ENCODE data around the gene HADHA.

HADHA gene

DNA sequence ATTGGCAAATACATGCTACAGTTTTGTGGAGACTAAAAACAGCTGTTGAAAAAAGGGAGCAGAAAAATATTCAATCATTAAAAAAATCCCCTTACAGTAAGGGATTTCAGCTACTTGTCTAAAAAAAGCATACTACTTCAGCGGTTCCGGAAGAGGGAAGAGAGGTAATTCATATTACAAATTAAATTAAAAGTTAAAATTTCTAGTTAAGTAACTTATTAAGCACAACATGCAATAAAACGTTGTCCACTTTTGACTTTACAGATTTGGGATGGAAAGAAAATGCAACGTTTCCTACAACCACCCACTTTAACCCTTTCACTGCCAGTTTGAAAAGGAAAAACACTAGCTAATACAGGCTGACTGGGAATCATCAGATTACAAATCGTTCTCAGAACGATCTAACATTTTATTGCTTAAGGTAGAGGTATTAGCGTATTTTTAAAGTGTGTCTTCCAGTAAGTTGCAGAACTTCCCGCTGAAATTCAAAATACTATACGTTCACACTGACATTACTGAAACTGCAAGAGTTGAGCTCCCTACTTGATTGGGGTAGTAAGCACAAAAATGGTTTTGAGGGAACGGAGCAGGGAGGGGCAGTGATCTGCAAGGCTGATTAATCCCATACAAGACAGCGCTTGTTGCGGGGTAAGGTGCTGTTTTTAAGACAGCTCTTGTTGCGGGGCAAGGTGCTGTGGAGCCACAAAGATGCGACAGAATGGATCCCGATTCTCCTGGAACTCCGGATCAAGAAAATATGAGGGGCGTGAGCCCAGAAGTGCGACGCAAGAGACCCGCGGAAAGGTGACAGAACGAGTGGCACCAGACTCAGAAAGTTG, 743 bp downstream of the HADHA start:
- DNase-seq, result no peak

DNA sequence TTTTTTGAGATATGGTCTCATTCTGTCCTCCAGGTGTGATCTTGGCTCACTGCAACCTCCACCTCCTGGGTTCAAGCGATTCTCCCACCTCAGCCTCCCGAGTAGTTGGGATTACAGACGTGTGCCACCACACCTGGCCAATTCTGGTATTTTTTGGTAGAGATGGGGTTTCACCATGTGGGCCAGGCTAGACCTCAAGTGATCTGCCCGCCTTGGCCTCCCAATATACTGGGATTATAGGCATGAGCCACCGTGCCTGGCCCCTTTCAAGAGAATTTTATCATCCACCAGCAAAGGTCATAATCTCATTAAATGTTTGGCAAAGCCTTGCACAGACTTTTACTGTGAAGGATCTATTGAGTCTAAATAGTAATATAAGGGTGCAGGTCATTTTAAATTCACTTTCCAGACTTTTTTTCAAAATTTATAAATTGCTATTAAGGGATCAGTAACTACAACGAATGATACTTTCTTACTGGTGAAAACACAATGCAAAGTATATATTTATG, 2.5 kb downstream of the HADHA start:
- DNase-seq, result no peak

DNA sequence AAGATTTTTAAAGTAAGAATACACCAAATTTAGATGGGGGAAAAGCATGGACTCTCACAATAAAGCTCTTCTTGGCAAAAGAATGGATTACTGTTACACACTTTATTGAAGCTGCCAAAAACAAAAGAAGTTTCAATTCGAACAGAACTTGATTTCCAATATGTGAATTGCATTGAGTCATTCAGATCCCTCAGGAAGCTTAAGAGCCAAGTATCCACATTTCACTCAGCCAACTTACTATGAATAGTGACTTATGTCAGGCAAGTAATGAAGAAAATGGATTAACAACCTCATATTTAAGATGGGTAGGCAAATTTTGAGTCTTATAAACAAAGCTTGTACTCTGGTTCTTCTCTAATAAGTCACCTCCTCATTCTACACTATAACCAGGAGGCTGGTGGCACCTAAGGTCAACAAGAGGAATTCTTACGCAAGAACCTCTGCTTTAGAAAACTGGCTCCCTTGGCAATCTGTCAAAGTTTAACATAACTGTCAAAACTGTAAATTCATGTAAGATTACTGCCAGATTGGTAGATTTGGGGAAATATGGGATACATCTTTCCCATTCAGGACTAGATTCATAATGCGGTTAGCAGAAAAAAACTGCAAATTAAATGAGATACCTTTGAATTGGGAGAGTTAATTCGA, 6.0 kb downstream of the HADHA start:
- no peak for DNase-seq

DNA sequence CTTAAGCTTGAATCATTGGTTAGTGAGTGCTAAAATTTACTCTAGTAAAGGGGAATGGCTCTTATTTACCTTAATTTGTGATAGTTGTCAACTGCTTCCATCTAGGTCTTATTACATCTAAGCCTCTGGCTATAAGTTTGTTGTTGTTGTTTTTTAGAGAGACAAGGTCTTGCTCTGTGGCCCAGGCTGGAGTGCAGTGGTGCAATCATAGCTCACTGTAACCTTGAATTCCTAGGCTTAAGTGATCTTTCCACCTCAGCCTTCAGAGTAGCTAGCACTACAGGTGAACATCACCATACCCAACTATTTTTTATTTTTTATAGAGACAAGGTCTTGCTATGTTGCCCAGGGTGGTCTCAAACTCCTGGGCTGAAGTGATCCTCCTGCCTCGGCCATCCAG, 6.6 kb downstream of the HADHA start:
- DNase-seq, result no peak

DNA sequence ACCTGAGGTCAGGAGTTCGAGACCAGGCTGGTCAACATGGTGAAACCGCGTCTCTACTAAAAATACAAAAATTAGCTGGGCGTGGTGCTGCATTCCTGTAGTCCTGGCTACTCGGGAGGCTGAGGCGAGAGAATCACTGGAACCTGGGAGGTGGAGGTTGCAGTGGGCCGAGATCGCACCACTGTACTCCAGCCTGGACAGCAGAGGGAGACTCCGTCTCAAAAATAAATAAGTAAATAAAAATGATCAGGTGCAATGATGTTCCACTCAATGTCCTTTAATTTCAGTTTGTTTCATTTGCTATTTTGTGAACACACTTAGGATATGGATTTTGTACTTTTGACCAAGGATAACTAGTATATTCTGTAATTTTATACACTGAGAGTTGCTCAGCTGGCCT, 9.3 kb downstream of the HADHA start:
- DNase-seq, result no peak

DNA sequence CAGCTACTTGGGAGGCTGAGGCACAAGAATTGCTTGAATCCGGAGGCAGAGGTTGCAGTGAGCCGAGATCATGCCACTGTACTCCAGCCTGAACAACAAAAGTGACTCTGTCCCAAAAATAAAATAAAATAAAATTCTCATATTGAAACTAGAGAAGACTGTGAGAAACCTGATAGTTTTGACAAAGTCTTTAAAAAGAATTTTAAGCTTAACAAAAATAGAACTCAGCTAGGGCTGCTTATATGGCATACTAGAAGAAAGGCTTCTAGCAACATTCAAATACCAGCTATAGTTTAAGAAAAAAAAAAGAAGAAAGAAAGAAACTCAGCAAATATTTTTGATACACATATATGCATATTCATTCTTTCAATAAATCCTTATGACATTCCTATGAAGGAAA, 13.6 kb downstream of the HADHA start:
- DNase-seq, result no peak

DNA sequence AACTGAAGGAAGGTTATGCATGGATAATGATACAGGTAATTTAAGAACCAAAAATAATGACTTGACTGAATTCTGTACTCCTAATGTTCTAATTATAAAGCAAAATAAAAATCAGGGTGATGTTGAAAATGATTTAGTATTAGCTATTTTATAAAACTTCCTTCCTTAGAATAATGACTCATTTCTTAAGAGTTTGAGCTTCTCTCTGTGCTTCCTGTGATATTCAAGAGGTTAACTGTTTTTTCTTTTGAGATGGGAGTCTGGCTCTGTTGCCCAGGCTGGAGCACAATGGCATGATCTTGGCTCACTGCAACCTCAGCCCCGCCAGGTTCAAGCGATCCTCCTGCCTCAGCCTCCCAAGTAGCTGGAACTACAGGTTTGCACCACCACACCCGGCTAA, 14.8 kb downstream of the HADHA start:
- DNase-seq, result no peak

DNA sequence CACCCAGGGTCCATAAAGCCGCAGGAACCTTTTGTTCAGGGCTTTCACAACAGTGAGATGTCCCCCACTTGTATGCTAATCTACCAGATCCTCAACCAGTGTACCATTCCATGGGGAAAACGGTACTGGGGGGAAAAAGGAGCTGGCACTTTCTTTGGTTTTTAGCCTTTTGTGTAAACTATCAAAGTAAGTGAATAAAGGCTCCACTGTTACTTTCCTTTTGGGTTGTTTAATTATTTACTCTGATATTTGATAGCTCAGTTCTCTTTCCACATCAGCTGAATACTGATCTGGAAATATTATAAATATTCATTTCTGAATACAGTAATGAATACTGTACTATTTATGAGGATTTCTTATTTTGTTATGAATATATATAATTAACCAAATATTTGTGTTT, 20.3 kb downstream of the HADHA start:
- no peak for DNase-seq

DNA sequence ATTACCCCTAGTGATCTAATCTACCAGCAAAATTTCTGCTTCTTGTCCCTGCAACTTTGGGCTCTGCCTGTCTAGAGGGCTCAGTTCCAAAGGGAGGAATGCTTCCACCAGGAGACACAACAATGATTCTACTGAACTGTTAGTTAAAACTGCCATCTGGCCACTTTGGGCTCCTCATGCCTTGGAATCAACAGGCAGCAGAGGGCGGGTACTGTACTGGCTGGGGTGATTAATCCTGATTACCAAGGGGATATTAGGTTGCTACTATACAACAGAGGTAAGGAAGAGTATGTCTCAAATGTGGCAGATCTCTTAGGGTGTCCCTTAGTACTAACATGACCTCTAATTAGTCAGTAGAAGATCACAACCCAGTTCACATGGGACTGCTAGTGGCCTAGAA, 21.4 kb downstream of the HADHA start:
- no peak for DNase-seq

DNA sequence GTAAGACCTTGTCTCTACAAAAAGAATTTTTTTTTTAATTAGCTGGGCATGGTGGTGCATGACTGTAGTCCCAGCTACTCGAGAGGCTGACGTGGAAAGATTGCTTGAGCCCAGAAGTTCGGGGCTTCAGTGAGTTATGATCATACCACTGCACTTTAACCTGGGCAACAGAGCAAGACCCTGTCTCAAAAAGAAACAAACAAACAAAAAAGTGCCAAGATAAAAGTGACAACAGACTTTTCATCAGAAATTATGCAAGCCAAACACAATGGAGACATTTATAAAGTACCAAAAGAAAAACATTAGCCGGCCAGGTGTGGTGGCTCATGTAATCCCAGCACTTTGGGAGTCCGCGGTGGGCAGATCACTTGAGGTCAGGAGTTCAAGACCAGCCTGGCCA, 26.7 kb downstream of the HADHA start:
- DNase-seq, result no peak

DNA sequence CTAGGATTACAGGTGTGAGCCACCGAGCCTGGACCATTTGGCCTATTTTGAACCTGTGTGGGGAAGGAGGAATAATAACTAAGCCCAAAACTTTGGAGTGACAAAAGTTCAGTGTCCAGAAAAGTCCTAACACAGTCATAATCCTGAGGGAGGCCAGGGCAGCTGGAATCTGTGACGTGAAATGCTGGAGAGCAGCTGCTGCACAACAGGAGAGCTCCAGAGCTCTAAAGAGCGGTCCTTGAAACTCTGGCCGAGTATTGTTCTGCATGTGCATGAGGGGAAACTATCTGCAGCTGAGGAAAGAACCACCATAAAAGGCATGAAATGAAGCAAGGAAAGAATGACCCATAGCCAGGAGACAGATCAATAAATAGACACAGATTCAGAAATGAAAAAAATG, 27.8 kb downstream of the HADHA start:
- DNase-seq, result no peak

DNA sequence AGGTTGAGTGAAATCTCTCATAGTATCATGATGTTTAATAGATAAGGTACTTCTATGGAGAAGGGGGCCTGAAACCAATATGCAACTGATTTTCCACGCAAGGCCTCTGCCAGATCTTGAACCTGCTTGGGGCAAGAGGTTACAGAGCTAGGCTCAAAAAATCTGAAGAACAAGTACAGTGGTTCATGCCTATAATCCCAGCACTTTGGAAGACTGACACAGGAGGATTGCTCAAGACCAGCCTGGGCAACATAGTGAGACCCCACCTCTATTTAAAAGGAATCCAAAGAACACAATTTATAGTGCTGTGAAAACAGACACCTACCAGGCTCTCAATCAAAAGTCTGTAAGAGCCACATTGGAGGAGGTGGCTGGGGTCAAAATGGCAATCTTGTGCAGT, 28.6 kb downstream of the HADHA start:
- DNase-seq, result no peak

DNA sequence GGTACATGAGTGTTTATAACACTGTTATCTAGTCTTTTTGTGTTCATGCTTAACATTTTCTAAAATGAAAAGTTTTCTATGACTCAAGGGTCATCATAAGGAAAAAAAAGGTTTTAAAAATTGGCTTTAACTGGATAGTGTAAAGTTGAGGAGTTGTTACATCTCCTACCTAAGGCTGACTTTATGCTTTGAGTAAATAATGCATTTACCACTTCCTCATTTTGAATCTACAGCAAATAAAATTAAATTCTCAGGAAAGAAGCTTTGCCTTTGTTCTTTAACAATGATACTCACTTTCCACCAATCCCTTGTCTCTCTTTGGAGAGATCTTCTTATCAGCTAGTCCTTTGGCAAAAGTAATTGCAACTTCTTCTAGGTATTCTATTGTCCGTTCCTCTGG, 29.7 kb downstream of the HADHA start:
- no peak for DNase-seq

DNA sequence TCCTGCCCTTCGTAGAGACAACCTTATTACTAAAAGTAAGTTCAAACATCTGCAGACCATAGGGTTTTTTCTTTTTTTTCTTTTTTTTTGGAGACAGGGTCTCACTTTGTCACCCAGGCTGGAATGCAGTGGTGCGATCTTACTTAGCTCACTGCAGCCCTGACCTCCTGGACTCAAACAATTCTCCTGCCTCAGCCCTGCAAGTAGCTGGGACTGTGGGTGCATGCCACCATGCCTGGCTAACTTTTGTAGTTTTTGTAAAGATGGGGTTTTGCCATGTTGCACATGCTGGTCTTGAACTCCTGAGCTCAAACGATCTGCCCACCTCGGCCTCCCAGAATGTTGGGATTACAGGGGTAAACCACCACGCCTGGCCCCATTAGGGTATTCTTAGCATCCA, 32.4 kb downstream of the HADHA start:
- DNase-seq, result no peak

DNA sequence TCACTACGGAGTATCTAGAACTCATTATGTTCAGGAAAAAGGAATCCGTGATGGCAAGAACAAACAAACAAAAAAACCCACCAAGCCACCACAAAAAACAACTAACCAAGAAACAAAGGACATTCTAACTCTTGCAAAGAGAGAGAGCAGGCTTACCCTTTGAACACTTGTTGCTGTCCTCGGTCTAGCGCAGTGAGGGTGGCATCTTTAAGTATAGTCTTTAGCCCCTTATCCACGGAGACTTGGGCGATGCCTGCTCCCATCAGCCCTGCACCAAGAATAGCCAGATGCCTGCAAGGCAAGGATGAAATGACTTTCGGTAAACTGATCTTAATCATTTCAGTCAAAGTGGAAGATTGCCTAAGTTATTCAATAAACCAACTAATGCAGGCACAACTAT, 40.5 kb downstream of the HADHA start:
- DNase-seq, result no peak

DNA sequence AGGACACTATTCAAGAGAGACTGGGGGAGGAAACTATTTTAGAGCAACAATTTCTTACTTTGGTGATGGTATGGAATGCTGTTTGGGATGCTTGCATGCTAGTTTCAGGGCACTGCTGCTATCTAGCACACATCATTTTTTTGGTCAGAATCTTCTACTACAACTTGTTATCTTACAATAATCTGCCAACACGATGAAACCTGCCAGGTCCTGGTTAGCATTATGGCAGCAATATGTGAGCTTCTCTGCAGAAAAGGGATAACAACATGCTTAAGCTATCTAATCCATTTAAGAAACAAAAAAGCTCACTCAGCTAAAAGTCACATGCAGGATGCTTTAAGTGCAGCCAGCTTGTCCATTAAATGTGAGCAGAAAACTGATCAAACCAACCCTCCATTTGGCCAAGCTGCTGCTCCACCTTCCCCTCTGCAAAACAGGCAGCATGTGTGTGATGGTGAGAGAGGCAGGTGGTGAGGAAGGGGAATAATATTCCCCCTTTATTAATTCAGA, 41.4 kb downstream of the HADHA start:
- no peak for DNase-seq

DNA sequence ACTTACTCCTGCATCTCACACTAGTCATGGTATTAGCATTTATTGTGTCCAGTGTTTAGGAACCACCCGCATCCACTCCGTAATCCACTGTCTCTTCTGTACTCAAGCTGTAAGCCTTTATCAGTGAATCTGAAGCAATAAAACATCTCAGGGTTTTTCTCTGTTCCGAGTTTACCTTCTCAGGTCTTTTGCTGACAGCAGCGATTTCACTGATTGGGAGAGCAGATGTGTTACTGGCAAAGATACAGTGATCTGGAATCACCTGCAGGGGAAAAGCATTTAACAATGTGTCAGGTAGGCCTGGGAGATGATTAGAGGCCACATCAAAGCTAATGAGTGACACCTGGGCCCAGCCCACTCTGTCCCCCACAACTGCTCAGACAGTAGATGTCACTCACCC, 46.9 kb downstream of the HADHA start:
- DNase-seq, result no peak

DNA sequence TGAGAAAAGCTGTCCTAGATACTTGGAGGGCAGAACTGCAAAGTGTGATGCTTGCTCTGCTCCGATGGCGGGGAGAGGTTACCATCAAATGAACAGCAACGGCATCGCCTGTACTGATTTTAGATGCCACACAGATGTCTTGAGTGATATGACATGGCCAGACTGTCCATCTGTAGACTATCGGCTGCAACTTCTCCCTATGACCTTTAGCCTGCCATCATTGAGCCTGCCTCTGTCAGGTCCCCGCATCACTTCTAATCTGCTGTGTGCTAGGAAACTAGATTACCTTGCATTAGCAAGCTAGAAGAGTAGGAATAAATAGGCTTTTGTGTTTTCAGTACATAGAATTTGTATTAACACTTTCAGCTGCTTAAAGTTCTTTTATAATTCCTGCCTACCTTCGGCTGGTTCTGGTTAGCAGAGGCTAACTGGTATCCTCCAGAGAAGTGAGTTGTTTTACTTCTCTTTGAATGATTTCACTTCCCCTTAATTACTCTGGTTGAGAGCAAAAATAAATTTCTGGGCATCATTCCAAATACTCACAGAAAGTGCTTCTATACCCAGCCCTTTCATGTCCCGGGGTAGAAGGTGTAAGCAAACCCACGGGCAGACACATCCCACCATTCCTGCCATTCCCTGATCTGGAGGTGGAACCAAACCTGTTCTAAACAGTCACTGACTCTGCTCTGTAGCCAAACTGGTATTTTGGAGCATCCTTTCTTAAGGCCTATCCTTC, 47.6 kb downstream of the HADHA start:
- DNase-seq, result no peak

DNA sequence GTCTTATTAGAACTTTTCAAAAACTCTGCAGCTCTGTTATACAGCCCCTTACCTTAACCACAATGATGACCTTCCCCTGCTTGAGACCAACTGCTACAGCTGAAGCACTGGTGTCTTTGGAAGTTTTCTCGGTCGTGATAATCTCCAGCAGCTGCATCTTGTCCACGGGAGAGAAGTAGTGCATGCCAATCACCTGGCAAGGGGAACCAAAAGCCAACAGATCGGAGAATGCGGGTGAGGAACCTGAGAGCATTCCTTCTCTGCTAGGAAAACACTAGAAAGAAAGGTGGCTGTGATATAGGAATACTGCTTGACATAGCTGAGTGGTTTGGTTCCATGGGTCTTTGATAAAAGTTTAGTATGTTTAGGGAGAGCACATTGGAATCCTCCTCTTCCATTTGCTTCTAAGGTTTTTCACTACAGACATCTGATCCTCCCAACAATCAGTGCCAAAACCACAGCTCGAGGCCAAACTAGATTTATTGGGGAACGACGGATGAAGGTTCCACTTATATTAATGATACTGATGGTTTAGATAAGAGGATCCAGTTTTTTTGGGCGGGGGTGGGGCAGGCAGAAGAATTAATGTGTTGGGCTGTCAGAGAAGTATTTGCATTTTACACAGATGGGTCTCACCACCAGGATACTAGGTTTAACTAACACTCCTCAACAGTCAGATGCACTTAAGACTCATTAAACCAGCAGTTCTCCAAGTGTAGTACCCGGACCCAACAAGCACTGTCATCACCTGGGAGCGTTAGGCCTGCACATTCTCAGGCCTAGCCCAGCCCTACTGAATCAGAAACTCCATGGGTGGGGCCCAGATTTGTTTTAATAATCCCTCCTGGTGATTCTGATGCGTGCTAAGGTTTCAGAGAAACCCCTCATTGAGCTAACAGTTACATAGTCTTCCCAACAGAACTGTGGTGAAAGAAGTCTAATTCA, 49.1 kb downstream of the HADHA start:
- no peak for DNase-seq

DNA sequence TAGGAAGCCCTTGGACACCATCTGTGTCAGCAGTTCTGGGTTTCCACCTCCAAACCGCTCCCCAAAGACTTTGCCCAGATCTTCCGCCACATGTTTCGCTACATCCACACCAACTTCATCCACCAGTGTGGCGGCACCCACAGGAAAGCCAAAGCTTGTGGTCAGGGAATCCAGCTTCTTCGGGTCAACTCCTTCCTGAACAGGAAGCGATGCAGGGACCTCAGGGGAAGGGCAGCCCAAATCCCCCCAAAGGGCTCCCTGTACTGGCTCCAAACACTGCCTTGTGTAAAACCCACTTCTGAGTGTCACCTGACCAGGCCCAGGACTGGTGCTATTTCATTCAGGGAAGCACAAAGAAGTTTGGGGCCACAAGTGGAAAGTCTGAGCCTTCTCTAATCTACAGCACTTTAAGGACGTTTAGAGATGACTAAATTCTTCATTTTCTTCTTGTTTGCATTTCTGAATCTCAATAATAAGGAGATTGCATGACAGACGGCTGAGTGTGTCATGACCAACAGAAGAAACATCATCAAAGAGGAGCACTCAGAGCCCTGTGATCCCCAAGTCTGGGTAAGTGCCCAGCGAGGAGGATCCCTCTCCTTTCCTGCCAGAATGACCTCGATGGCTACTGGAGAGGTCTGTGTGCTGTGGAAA, 50.7 kb downstream of the HADHA start:
- no peak for DNase-seq

DNA sequence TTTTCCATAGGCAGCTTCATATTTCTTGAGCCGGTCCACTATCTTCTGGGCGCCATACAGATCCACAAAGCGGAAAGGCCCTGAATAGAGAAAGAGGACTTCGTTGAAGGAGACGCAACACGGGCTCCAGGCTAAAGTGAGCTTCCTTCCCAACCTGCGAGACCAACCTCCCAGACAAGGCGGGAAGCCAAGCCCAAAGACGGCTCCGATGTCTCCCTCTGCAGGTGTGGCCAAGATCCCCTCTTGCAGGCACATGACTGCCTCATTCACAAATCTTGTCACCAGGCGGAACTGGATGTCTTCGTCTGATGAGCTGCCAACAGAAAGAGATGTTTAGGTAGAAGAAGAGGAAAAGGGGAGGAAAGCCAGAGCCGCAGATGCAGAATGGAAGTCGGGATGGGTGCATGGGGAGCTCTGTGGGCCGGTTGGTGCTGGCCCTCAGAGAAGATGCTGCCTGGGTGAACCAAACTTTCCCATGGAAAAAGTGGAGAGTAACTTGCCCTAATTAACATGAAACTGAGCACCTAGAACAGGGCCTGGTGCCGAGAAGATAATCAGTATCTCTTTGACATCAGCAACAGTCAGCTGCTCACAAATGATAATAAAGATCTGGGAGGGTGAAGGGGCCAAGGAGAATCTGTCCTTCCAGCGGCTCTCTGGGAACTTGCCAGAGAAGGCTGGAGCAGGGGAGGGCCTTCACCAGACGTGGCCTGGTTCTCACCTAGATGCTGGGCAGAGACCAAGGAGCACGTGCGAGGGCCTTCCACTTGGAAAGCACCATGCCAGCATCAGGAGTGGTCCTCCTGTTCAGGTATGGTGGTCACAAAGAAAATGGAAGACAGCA, 52.9 kb downstream of the HADHA start:
- no peak for DNase-seq
